Nephron (organoid): ENCODE data around the gene ASB1.

Source experiments
- H3K27ac Mint-ChIP-seq, 3 experiments: 2 replicates each; pipeline ENCODE4 v1.8.0; 2020; ENCODE audit warnings: mixed read lengths in 3 of 3, mild to moderate bottlenecking in 2 of 3, moderate library complexity in 1 of 3
- H3K27me3 Mint-ChIP-seq: 2 replicates; pipeline ENCODE4 v1.8.0; 2021; ENCODE audit warnings: low read depth, mild to moderate bottlenecking, moderate library complexity, mixed read lengths
- H3K36me3 Mint-ChIP-seq: 2 replicates; pipeline ENCODE4 v1.8.0; 2020; ENCODE audit warnings: low read depth, mixed read lengths
- H3K4me1 Mint-ChIP-seq: 2 replicates; pipeline ENCODE4 v1.8.0; 2020; ENCODE audit warnings: mixed read lengths
- H3K4me3 Mint-ChIP-seq, 3 experiments: 2 replicates each; pipeline ENCODE4 v1.8.0; 2020; ENCODE audit warnings: mild to moderate bottlenecking in 3 of 3, mixed read lengths in 3 of 3, moderate library complexity in 2 of 3
- H3K9me3 Mint-ChIP-seq: 2 replicates; pipeline ENCODE4 v1.8.0; 2020; ENCODE audit warnings: mixed read lengths
- TF ChIP-seq, protein P1 (sequence below), 3 experiments: fragments of 200-600 bp; sonication (generic); IDR thresholded peaks; one replicate each; pipeline ENCODE4 v1.5.0; 2021; ENCODE audit warnings: antibody characterized with exemption in 3 of 3; ENCODE audit not compliant: unreplicated experiment in 3 of 3

The ASB1 gene

DNA sequence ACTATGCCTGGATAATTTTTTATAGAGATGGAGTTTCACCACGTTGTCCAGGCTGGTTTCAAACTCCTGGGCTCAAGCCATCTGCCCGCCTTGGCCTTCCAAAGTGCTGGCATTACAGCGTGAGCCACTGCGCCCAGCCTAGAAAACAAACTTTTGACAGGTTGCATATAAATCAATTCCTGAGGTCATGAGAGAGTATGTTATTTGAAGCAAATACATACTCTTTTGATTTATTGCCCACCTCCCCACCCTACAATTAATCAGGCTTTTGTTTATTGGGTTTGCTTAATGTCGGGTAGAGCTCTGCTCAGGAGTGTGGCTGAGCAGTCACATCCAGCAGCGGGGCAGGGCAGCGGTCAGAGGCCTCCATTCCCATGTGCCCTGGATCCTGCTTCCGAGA is 37.9 kb upstream of the ASB1 start:
- TF ChIP-seq, protein P1, sequence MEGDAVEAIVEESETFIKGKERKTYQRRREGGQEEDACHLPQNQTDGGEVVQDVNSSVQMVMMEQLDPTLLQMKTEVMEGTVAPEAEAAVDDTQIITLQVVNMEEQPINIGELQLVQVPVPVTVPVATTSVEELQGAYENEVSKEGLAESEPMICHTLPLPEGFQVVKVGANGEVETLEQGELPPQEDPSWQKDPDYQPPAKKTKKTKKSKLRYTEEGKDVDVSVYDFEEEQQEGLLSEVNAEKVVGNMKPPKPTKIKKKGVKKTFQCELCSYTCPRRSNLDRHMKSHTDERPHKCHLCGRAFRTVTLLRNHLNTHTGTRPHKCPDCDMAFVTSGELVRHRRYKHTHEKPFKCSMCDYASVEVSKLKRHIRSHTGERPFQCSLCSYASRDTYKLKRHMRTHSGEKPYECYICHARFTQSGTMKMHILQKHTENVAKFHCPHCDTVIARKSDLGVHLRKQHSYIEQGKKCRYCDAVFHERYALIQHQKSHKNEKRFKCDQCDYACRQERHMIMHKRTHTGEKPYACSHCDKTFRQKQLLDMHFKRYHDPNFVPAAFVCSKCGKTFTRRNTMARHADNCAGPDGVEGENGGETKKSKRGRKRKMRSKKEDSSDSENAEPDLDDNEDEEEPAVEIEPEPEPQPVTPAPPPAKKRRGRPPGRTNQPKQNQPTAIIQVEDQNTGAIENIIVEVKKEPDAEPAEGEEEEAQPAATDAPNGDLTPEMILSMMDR (IDR thresholded peaks at IDR 0.05; ENCODE audit: unreplicated experiment in 3 of 3), result no peak
- peaks cover 10% of the 10 kb centered on the region for H3K36me3 Mint-ChIP-seq
- H3K4me1 Mint-ChIP-seq, result peaks cover 11% of the 10 kb centered on the region
- H3K4me3 Mint-ChIP-seq, result no peak overlapping the region
- no peak overlapping the region for H3K27ac Mint-ChIP-seq
- H3K9me3 Mint-ChIP-seq, result peaks cover 4% of the 10 kb centered on the region
- no peaks in the 10 kb centered on the region for H3K27me3 Mint-ChIP-seq

DNA sequence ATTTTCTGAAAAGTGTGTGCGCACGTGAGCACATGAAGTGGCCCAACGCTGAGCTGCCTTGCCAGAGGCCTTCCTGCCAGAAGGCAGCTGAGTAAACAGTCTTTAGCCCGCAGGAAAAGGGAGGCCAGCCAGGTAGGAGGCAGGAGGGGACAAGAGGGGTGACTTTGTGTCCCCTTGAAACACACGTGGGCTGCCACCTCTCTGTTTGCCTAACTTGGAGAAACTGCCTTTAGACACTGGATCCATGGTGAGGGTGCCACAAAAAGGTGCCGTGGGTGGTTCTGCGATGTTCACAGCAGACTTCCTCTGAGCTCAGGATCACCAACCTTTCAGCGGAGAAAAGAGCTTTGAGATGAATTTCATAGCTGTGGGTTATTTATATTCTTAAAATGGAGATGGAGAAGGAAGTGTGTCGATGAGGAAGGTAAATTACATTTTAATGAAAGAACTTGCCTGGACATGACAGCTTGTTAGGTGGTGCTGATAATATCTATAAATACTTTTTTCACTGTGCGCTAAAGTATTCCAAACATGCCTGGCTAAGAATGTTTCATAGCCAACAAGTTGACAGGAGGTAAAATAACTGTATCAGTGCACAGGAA is 36.6 kb upstream of the ASB1 start:
- Mint-ChIP-seq H3K27ac (no peak overlapping the region), H3K4me3 (no peak overlapping the region), H3K27me3 (peaks cover 4% of the 10 kb centered on the region), H3K36me3 (peaks cover 4% of the 10 kb centered on the region), H3K4me1 (peaks cover 11% of the 10 kb centered on the region), H3K9me3 (no peaks in the 10 kb centered on the region)
- TF ChIP-seq, protein P1 (IDR thresholded peaks at IDR 0.05; ENCODE audit: unreplicated experiment in 3 of 3), result no peak

- Mint-ChIP-seq H3K9me3 (no peaks in the 10 kb centered on the region), H3K27ac (no peak overlapping the region), H3K27me3 (peaks cover 5% of the 10 kb centered on the region), H3K4me3 (no peak overlapping the region), H3K4me1 (peaks cover 11% of the 10 kb centered on the region), H3K36me3 (peaks cover 4% of the 10 kb centered on the region)
- TF ChIP-seq, protein P1 (IDR thresholded peaks at IDR 0.05; ENCODE audit: unreplicated experiment in 3 of 3), result no peak
Measured at GRCh38 chr2:238391042-238391689, 35.6 kb upstream of the ASB1 start.

DNA sequence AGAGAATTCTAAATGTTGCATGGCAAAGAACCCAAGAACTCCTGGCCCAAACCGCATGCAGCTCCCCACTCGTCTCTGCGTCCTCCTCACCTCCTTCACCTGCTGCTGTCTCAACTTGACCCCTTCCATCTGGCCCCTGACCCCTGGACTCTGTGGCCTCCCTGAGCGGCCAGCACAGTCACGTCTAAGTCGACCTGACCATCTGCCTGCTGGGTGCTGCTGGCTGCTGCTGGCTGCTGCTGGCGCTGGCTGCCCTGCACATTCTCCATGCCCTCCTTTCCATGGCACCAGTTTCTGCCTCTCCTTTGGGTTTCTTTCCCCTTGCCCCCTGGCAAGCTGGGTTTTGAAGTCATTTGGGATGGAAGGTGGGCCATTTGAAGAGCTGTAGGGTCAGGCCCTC is 30.1 kb upstream of the ASB1 start:
- Mint-ChIP-seq H3K4me3 (no peak overlapping the region), H3K4me1 (peaks cover 7% of the 10 kb centered on the region), H3K27ac (no peak overlapping the region), H3K9me3 (no peaks in the 10 kb centered on the region), H3K36me3 (peaks cover 21% of the 10 kb centered on the region), H3K27me3 (peaks cover 5% of the 10 kb centered on the region)
- TF ChIP-seq, protein P1 (IDR thresholded peaks at IDR 0.05; ENCODE audit: unreplicated experiment in 3 of 3), result no peak

GRCh38 chr2:238397356-238397755 is 29.4 kb upstream of the ASB1 start:
- H3K9me3 Mint-ChIP-seq, result no peaks in the 10 kb centered on the region
- H3K27me3 Mint-ChIP-seq, result peaks cover 5% of the 10 kb centered on the region
- H3K36me3 Mint-ChIP-seq, result peaks cover 21% of the 10 kb centered on the region

More at GRCh38 chr2:238397356-238397755, 29.4 kb upstream of the ASB1 start:
- Mint-ChIP-seq H3K27ac (peak overlapping the region in 1 of 3 experiments; percentile 21), H3K4me3 (no peak overlapping the region), H3K4me1 (peaks cover 7% of the 10 kb centered on the region)
- TF ChIP-seq, protein P1 (IDR thresholded peaks at IDR 0.05; ENCODE audit: unreplicated experiment in 3 of 3), result no peak
